MM.1S (cell line): ENCODE results near the gene SSX2IP.

Experiments
- DNase-seq: peaks from one replicate; pipeline ENCODE4 v3.0.0-alpha.2; 2015
- H2AFZ ChIP-seq: fragments of 300-600 bp; sonication (generic); 2 replicates; pipeline ENCODE4 v1.6.0; 2016; ENCODE audit warnings: antibody characterized with exemption, low read length
- H3F3A ChIP-seq: fragments of 300-600 bp; sonication (generic); 2 replicates; pipeline ENCODE4 v1.6.1; 2016; ENCODE audit warnings: mild to moderate bottlenecking, antibody characterized with exemption, low read length, moderate library complexity, mixed read lengths; ENCODE audit not compliant: insufficient read depth
- H3K27ac ChIP-seq: fragments of 300-600 bp; sonication (generic); 2 replicates; pipeline ENCODE4 v1.5.1; 2016; ENCODE audit warnings: mild to moderate bottlenecking, low read length
- H3K27me3 ChIP-seq: fragments of 300-600 bp; sonication (generic); replicated peaks from 2 replicates; pipeline ENCODE4 v1.6.0; 2016; ENCODE audit warnings: low read length; ENCODE audit not compliant: insufficient read depth
- H3K36me3 ChIP-seq: fragments of 300-600 bp; sonication (generic); replicated peaks from 2 replicates; pipeline ENCODE4 v1.6.1; 2016; ENCODE audit warnings: mild to moderate bottlenecking, low read length, mixed read lengths; ENCODE audit not compliant: insufficient read depth
- H3K4me1 ChIP-seq: fragments of 300-600 bp; sonication (generic); 2 replicates; pipeline ENCODE4 v1.6.1; 2016; ENCODE audit warnings: low read length, mixed read lengths
- H3K4me2 ChIP-seq: fragments of 300-600 bp; sonication (generic); 2 replicates; pipeline ENCODE4 v1.6.0; 2016; ENCODE audit warnings: low read depth, low read length
- H3K4me3 ChIP-seq: fragments of 300-600 bp; sonication (generic); 2 replicates; pipeline ENCODE4 v1.5.1; 2016; ENCODE audit warnings: low read length, mixed read lengths
- H3K79me2 ChIP-seq: fragments of 300-600 bp; sonication (generic); 2 replicates; pipeline ENCODE4 v1.6.1; 2016; ENCODE audit warnings: mixed run types, low read length, mixed read lengths
- H3K9ac ChIP-seq: fragments of 300-600 bp; sonication (generic); 2 replicates; pipeline ENCODE4 v1.6.1; 2016; ENCODE audit warnings: low read length, mixed read lengths
- H3K9me2 ChIP-seq: fragments of 300-600 bp; sonication (generic); replicated peaks from 2 replicates; pipeline ENCODE4 v1.6.1; 2016; ENCODE audit warnings: mild to moderate bottlenecking, low read length, mixed read lengths; ENCODE audit not compliant: insufficient read depth
- H3K9me3 ChIP-seq: fragments of 300-600 bp; sonication (generic); replicated peaks from 2 replicates; pipeline ENCODE4 v1.6.1; 2016; ENCODE audit warnings: mild to moderate bottlenecking, low read length, mixed read lengths; ENCODE audit not compliant: insufficient read depth
- H4K20me1 ChIP-seq: fragments of 300-600 bp; sonication (generic); 2 replicates; pipeline ENCODE4 v1.6.1; 2016; ENCODE audit warnings: mild to moderate bottlenecking, low read length, moderate library complexity, mixed read lengths; ENCODE audit not compliant: insufficient read depth
- CTCF ChIP-seq: fragments of 300-600 bp; sonication (generic); IDR thresholded peaks from 2 replicates; pipeline ENCODE4 v1.5.1; 2016; ENCODE audit warnings: antibody characterized with exemption, low read length, mixed read lengths
- EZH2 ChIP-seq: fragments of 300-600 bp; sonication (generic); optimal IDR thresholded peaks from 2 replicates; pipeline ENCODE3; 2017; ENCODE audit warnings: low read depth, mild to moderate bottlenecking, antibody characterized with exemption, low read length, mixed read lengths
- EZH2phosphoT487 ChIP-seq: fragments of 300-600 bp; sonication (generic); IDR thresholded peaks from 2 replicates; pipeline ENCODE4 v1.6.1; 2018; ENCODE audit warnings: antibody characterized with exemption, low read length

The SSX2IP gene

DNA sequence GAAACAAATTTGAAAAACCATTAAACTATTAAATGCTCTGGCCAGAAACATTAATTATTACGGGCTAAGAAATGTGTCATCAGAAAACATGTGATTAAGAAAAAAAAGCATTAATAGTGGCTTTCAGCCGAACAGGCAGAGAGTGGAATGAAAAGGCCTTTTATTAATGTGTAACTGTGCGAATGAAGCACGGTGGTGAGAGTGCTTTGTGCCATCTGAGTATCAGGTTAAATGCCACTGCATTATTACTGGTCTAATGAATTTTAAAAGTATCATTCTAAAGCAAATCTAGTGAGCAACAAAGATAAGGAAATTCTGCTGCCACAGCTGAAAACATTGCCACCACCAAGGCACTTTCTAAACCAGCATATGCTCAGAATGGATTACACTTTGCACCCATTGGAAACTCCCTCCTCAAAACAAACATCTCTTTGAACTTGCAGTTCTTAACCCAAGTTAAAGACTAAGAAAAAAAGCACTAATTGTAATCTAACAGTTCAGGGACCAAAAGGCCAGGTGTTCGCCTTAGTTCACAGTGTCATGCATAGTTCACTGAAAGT is 30.0 kb upstream of the SSX2IP start:
- H3K4me2 ChIP-seq, result no peak overlapping the region
- H3K9ac ChIP-seq, result no peak overlapping the region
- no peaks in the 10 kb centered on the region for H3F3A ChIP-seq
- no peak overlapping the region for H3K4me3 ChIP-seq
- no peak overlapping the region for H3K27ac ChIP-seq
- no peak overlapping the region for H2AFZ ChIP-seq
- H3K79me2 ChIP-seq, result no peaks in the 10 kb centered on the region
- no peaks in the 10 kb centered on the region for H3K36me3 ChIP-seq
- no peak for TF ChIP-seq EZH2
- TF ChIP-seq CTCF, result no peak
- no peaks in the 10 kb centered on the region for H3K27me3 ChIP-seq
- no peaks in the 10 kb centered on the region for H3K9me3 ChIP-seq
- H3K9me2 ChIP-seq, result no peaks in the 10 kb centered on the region
- peak; percentile 61 for DNase-seq
- 0 out of 2 replicates have a peak, but pooled peaks cover 3% of the 10 kb centered on the region for H3K4me1 ChIP-seq
- no peaks in the 10 kb centered on the region for H4K20me1 ChIP-seq

- Histone ChIP-seq H3K36me3 (no peaks in the 10 kb centered on the region), H3K4me1 (0 out of 2 replicates have a peak, but pooled peaks cover 3% of the 10 kb centered on the region), H3K9me2 (no peaks in the 10 kb centered on the region), H3K4me2 (no peak overlapping the region), H3K27me3 (no peaks in the 10 kb centered on the region), H3F3A (no peaks in the 10 kb centered on the region), H3K9ac (no peak overlapping the region), H3K79me2 (no peaks in the 10 kb centered on the region), H3K9me3 (no peaks in the 10 kb centered on the region), H3K4me3 (no peak overlapping the region), H4K20me1 (no peaks in the 10 kb centered on the region), H3K27ac (no peak overlapping the region), H2AFZ (no peak overlapping the region)
- DNase-seq, result no peak
- TF ChIP-seq EZH2phosphoT487 (no peak), EZH2 (no peak), CTCF (no peak)
Measured at GRCh38 chr1:84719543-84720217, 29.4 kb upstream of the SSX2IP start.

GRCh38 chr1:84715342-84716019 is 25.2 kb upstream of the SSX2IP start:
- H3F3A ChIP-seq, result no peaks in the 10 kb centered on the region
- no peak for DNase-seq
- no peak overlapping the region for H3K4me2 ChIP-seq
- 0 out of 2 replicates have a peak, but pooled peaks cover 3% of the 10 kb centered on the region for H3K4me1 ChIP-seq
- no peaks in the 10 kb centered on the region for H3K79me2 ChIP-seq
- no peak overlapping the region for H3K4me3 ChIP-seq
- H2AFZ ChIP-seq, result no peak overlapping the region
- H3K9me2 ChIP-seq, result no peaks in the 10 kb centered on the region
- H3K36me3 ChIP-seq, result no peaks in the 10 kb centered on the region
- no peak overlapping the region for H3K27ac ChIP-seq
- no peak for TF ChIP-seq EZH2phosphoT487
- no peak for TF ChIP-seq EZH2
- no peak for TF ChIP-seq CTCF
- H3K27me3 ChIP-seq, result no peaks in the 10 kb centered on the region
- H3K9me3 ChIP-seq, result no peaks in the 10 kb centered on the region
- H3K9ac ChIP-seq, result no peak overlapping the region
- no peaks in the 10 kb centered on the region for H4K20me1 ChIP-seq
